Pancreas (tissue), 10 donors: ENCODE data around the gene PEPD. TPM values are rescaled to one million over a fixed set of nuclear protein-coding genes. Genes with fewer than 3 reads are reported as not detected.

ENCODE experiments used
- ATAC-seq, 4 donors: fragments of 200-7000 bp; cut with Tn5 transposase; one replicate each; pipeline versions ENCODE4 v1.8.0 to v1.9.1; 2020; ENCODE audit warnings: mild to moderate bottlenecking in 4 of 4, moderate library complexity in 4 of 4
- DNase-seq, 6 donors: peaks; one replicate each; pipeline ENCODE4 v3.0.0-alpha.2; 2020
- FAIRE-seq: peaks from 2 replicates; lab custom pipeline; 2012; peaks lifted over from hg19 to GRCh38; lab: Jason Lieb, UNC
- H3K27ac ChIP-seq, 4 donors: fragments of 200-600 bp; sonication (generic); 1 replicate in 3 of 4; 2 replicates in 1 of 4; pipeline versions ENCODE4 v1.5.0 to v1.8.0; 2020
- H3K27me3 ChIP-seq, 4 donors: fragments of 200-600 bp; one replicate each; pipeline ENCODE4 v1.8.0; 2021
- H3K36me3 ChIP-seq, 3 donors: fragments of 200-600 bp; sonication (generic) in 1 of 3; one replicate each; pipeline versions ENCODE4 v1.5.0 to v1.8.0; 2020 to 2021
- H3K4me1 ChIP-seq, 3 donors: fragments of 200-600 bp; one replicate each; pipeline ENCODE4 v1.8.0; 2021
- H3K4me3 ChIP-seq, 4 donors: fragments of 200-600 bp; sonication (generic) in 2 of 4; one replicate each; pipeline versions ENCODE4 v1.5.0 to v1.8.0; 2020 to 2021
- H3K9me3 ChIP-seq, 4 donors: fragments of 200-600 bp; one replicate each; pipeline ENCODE4 v1.8.0; 2021
- WGBS, 2 donors: extraction: QIAGEN DNeasy Blood & Tissue Kit; methylation state at CpG; one replicate each; pipeline ENCODE4 v1.1.7; 2013; 5-methylcytosine and 5-hydroxymethylcytosine counted together
- intact Hi-C, 3 donors: fragments of 100-400 bp; cut with DNase I; formaldehyde crosslinking; loops; one replicate each; pipeline versions ENCODE4 v1.11.1 to v1.14.2; 2022
- polyA plus RNA-seq, 2 donors: library from polyadenylated mRNA; stranded (reverse); fragments of 200-250 nt; gene quantifications; one replicate each; pipeline ENCODE4 v1.2.3, GENCODE V29; 2013
- total RNA-seq, 6 donors: library from RNA; stranded (reverse); fragmentation: NEBNext Ultra II Directional in 4 of 6; extraction: Animal tissue kit (Norgen Biotek cat#: 25700) in 4 of 6; gene quantifications; one replicate each; pipeline versions ENCODE4 v1.2.1 to v1.2.4, GENCODE V29; 2021 to 2023
- TF ChIP-seq, protein P1 (sequence below), 4 donors: fragments of 200-600 bp; sonication (generic) in 3 of 4; IDR thresholded peaks; one replicate each; pipeline versions ENCODE4 v1.5.0 to v1.8.0; 2021; ENCODE audit warnings: antibody characterized with exemption in 4 of 4
- donor health status: healthy with polysubstance abuse.
- donor health status: DM: no; HTN: no; CAD: no; lungs with moderate emphysema.
- donor health status: DM: no; HTN: no; CAD: no.
- donor health status: control.
- donor health status: control.
- donor health status: Bipolar disorder and iron deficiency.
- donor health status: DM: yes; HTN: yes; CAD: no.
- donor health status: DM: no; HTN: no; CAD: no.
- donor health status: DM: no; HTN: no; CAD: no.
- donor health status: DM: yes; HTN: yes; CAD: no.

The PEPD gene
- total and polyA plus RNA-seq, 8 donors, result 13.7 to 36.1 (median 22.5) TPM

DNA sequence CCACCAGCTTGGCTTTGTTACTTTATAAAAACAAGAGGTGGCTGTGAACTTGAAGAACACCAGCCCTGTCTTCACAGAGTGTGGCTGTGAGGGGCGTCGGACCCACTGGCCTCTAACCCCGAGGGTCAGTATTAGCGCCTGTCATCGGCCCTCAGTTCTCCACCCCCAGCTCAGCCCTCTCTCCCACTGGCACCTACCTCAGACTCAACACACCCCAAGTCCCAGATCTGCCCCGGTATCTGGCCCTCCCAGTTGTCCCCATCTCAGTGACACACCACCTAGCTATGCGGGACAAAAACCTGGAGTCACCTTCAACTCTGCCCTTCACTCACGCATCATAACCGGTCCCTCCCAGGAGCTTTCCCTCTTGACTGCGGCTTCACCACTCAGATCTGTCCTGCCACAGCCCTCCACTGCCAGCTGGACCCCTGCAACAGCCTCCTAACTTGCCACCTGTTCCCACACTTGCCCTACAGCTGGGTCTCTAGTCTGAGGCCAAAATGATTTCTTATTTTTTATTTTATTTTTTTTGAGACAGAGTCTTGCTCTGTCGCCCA, 45.4 kb downstream of the PEPD start:
- H3K36me3 ChIP-seq, result no peaks in the 10 kb centered on the region
- ATAC-seq (no peak), DNase-seq (peak in 1 of 6 donors; percentile 29), FAIRE-seq (no peak)
- no peaks in the 10 kb centered on the region for H3K9me3 ChIP-seq
- no peak overlapping the region for H3K4me3 ChIP-seq
- intact Hi-C loops, result no loop called here
- 93% methylated on average over 11 of the region's 11 CpGs for WGBS, 2 donors
- H3K4me1 ChIP-seq, result no peaks in the 10 kb centered on the region
- no peak overlapping the region for H3K27ac ChIP-seq
- TF ChIP-seq, protein P1, sequence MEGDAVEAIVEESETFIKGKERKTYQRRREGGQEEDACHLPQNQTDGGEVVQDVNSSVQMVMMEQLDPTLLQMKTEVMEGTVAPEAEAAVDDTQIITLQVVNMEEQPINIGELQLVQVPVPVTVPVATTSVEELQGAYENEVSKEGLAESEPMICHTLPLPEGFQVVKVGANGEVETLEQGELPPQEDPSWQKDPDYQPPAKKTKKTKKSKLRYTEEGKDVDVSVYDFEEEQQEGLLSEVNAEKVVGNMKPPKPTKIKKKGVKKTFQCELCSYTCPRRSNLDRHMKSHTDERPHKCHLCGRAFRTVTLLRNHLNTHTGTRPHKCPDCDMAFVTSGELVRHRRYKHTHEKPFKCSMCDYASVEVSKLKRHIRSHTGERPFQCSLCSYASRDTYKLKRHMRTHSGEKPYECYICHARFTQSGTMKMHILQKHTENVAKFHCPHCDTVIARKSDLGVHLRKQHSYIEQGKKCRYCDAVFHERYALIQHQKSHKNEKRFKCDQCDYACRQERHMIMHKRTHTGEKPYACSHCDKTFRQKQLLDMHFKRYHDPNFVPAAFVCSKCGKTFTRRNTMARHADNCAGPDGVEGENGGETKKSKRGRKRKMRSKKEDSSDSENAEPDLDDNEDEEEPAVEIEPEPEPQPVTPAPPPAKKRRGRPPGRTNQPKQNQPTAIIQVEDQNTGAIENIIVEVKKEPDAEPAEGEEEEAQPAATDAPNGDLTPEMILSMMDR (IDR thresholded peaks at IDR 0.05), result no peak
- H3K27me3 ChIP-seq, result no peaks in the 10 kb centered on the region

- intact Hi-C loops, result no loop called here
- Histone ChIP-seq H3K4me1 (no peaks in the 10 kb centered on the region), H3K27ac (no peak overlapping the region), H3K9me3 (no peaks in the 10 kb centered on the region), H3K4me3 (no peak overlapping the region), H3K27me3 (no peaks in the 10 kb centered on the region), H3K36me3 (no peaks in the 10 kb centered on the region)
- DNase-seq (peak in 1 of 6 donors; percentile 24), FAIRE-seq (no peak), ATAC-seq (no peak)
- TF ChIP-seq, protein P1 (IDR thresholded peaks at IDR 0.05), result no peak
- WGBS, 2 donors, result 81 to 89% methylated on average over 6 of the region's 6 CpGs
Observed at GRCh38 chr19:33473653-33474305, 47.8 kb downstream of the PEPD start.

- Histone ChIP-seq H3K36me3 (no peaks in the 10 kb centered on the region), H3K9me3 (no peaks in the 10 kb centered on the region), H3K27me3 (no peaks in the 10 kb centered on the region), H3K4me3 (no peak overlapping the region), H3K27ac (no peak overlapping the region), H3K4me1 (no peaks in the 10 kb centered on the region)
- no peak for FAIRE-seq
- WGBS, 2 donors, result 78 to 84% methylated on average over 23 of the region's 23 CpGs
- peak in 1 of 4 donors; percentile 27 for ATAC-seq
- intact Hi-C loops, result no loop called here
- peak in 1 of 6 donors; percentile 14 for DNase-seq
- TF ChIP-seq, protein P1 (IDR thresholded peaks at IDR 0.05), result no peak
Observed at GRCh38 chr19:33472691-33473652, 48.6 kb downstream of the PEPD start.

DNA sequence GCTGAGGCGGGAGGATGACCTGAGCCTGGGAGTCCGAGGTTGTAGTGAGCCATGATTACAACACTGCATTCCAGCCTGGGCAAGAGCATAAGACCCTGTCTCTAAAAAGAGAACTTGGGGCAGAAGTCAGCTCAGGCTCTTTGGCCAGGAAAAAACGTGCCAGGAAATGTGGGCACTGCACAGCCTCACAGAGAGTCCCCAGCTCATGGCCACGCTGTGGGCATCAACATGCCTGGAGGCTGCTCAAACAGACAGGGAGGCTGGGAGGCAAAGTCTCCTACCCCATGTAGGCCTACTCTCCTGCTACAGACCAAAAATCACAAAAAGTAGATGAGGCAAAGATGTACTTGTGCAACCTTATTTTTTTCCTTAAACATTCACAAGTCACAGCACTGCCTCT, 49.4 kb downstream of the PEPD start:
- TF ChIP-seq, protein P1 (IDR thresholded peaks at IDR 0.05), result no peak
- H3K9me3 ChIP-seq, result no peaks in the 10 kb centered on the region
- WGBS, 2 donors, result 85 to 93% methylated on average over 4 of the region's 4 CpGs
- DNase-seq (peak in 1 of 6 donors; percentile 21), ATAC-seq (no peak), FAIRE-seq (no peak)
- no peak overlapping the region for H3K4me3 ChIP-seq
- no peaks in the 10 kb centered on the region for H3K27me3 ChIP-seq
- H3K36me3 ChIP-seq, result no peaks in the 10 kb centered on the region
- no peak overlapping the region for H3K27ac ChIP-seq
- H3K4me1 ChIP-seq, result no peaks in the 10 kb centered on the region
- intact Hi-C loops, result no loop called here
